ENCODE measurements around the gene PCDHGA1.

Gene PCDHGA1

GRCh38 chr5:141402553-141403243 lies 72.4 kb downstream of the PCDHGA1 start, which contains the start of gene PCDHGA9:
Gene PCDHGA9 (plus strand): TSS chr5:141402778. CDS start chr5:141402953, 175 bp downstream.
- DNase-seq (ENCODE audit: low spot score): no peak
- no peak for TF ChIP-seq CTCF (IDR thresholded peaks at IDR 0.05; ENCODE audit: extremely low read depth, missing control alignments)

DNA sequence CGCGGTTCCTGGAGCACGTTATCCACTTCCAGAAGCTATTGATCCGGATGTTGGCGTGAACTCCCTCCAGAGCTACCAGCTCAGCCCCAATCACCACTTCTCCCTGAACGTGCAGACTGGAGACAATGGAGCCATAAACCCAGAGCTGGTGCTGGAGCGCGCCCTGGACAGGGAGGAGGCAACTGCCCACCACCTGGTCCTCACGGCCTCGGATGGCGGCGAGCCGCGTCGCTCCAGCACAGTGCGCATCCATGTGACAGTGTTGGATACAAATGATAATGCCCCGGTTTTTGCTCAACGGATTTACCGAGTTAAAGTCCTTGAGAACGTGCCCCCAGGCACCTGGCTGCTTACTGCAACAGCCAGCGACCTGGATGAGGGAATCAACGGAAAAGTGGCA lies 73.1 kb downstream of the PCDHGA1 start:
- no peak for DNase-seq (ENCODE audit: low spot score)
- TF ChIP-seq CTCF (IDR thresholded peaks at IDR 0.05; ENCODE audit: extremely low read depth, missing control alignments): no peak

DNA sequence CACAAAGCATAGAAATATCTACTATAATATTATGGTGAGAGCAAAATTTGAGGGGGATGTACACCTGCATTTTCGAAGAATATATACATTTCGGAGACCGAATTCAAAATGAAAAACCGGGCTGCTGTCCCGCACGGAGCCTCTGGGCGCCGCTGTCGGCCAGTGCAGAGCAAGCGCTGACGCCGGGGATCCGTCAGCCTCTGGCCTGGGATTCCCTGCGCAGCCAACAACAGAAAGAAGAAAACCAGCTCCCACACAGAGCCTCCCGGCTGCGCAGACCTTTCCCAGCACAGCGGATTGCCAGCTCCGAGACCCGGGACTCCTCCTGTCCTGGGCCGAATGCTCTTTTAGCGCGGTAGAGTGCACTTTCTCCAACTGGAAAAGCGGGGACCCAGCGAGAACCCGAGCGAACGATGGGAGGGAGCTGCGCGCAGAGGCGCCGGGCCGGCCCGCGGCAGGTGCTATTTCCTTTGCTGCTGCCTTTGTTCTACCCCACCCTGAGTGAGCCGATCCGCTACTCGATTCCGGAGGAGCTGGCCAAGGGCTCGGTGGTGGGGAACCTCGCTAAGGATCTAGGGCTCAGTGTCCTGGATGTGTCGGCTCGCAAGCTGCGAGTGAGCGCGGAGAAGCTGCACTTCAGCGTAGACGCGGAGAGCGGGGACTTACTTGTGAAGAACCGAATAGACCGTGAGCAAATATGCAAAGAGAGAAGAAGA lies 77.6 kb downstream of the PCDHGA1 start, which contains the start of gene PCDHGB6:
PCDHGB6 (plus strand) TSS at position 232 of the 716 bp plus-strand sequence; CDS start at position 414, 182 bp downstream.
- TF ChIP-seq CTCF (IDR thresholded peaks at IDR 0.05; ENCODE audit: extremely low read depth, missing control alignments): peak; percentile 64
- DNase-seq (ENCODE audit: low spot score): peak; percentile 66

- no peak for TF ChIP-seq CTCF (IDR thresholded peaks at IDR 0.05; ENCODE audit: extremely low read depth, missing control alignments)
These were observed 79.4 kb downstream of the PCDHGA1 start for GRCh38 chr5:141409598-141410306.

DNA sequence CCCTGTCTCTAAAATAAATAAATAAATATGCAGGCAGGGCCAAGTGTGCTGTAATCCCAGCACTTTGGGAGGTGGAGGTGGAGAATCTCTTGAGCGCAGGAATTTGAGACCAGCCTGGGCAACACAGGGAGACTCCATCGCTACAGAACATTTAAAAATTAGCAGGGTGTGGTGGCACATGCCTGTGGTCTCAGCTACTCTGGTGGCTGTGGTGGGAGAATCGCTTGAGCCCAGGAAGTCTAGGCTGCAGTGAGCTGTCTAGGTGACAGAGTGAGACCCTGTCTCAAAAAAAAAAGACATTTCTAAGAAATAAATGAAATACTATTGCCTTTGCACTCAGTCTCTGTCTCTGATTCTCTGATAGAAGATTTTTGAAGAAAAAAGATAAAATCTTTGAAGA lies 81.3 kb downstream of the PCDHGA1 start:
- DNase-seq (ENCODE audit: low spot score): no peak
- TF ChIP-seq CTCF (IDR thresholded peaks at IDR 0.05; ENCODE audit: extremely low read depth, missing control alignments): no peak

More at GRCh38 chr5:141409598-141410306, 79.4 kb downstream of the PCDHGA1 start:
- DNase-seq (ENCODE audit: low spot score): no peak

DNA sequence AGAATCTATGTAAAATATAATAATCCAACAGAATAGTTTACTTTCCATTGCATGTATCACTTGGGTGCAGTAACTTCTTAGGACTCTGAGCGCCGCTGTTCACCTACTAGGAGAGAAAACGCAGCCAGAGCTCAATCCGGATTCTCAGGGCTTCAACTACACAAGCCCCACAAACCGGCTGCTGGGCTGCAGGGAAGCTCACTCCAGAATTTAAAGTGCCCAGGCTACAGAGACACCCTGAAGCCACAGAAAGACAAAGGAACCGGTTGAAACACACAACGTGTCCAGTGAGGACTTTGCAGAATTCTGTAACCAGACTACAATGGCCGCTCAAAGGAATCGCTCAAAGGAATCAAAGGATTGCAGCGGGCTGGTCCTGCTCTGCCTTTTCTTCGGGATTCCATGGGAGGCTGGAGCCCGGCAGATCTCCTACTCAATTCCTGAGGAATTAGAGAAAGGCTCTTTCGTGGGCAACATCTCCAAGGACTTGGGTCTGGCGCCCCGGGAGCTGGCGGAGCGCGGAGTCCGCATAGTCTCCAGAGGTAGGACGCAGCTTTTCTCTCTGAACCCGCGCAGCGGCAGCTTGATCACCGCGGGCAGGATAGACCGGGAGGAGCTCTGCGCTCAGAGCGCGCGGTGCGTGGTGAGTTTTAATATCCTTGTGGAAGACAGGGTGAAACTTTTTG lies 82.7 kb downstream of the PCDHGA1 start, which contains the start of gene PCDHGA10:
PCDHGA10 (plus strand) TSS at position 134 of the 686 bp plus-strand sequence; CDS start at position 323, 189 bp downstream.
- DNase-seq (ENCODE audit: low spot score): peak; percentile 88
- TF ChIP-seq CTCF (IDR thresholded peaks at IDR 0.05; ENCODE audit: extremely low read depth, missing control alignments): peak; percentile 76

All from GM20000 (cell line).